HL-60 (cell line): ENCODE measurements around the gene IL36A.

Experiments used
- DNase-seq, 2 experiments: peaks; one replicate each; pipeline ENCODE4 v3.0.0-alpha.2; 2010 to 2020; ENCODE audit warnings: low read depth in 1 of 2, low spot score in 1 of 2
- H3K27ac ChIP-seq: fragments of 250-450 bp; sonication (Bioruptor Pico); replicated peaks from 2 replicates; pipeline ENCODE4 v1.5.1; 2020; ENCODE audit warnings: mild to moderate bottlenecking, moderate library complexity
- H3K27me3 ChIP-seq: fragments of 250-450 bp; sonication (Bioruptor Pico); 2 replicates; pipeline ENCODE4 v1.5.1; 2021; ENCODE audit warnings: mild to moderate bottlenecking, moderate library complexity; ENCODE audit not compliant: insufficient read depth, poor library complexity, severe bottlenecking
- H3K4me3 ChIP-seq: replicated peaks from 2 replicates; pipeline ENCODE4 v1.5.1; 2011; ENCODE audit warnings: mild to moderate bottlenecking, control low read depth, low read length; ENCODE audit not compliant: insufficient read depth
- GABPA ChIP-seq: IDR thresholded peaks from 2 replicates; pipeline ENCODE4 v1.6.1; 2012; ENCODE audit warnings: low read depth
- POLR2AphosphoS5 ChIP-seq: IDR thresholded peaks from 2 replicates; pipeline ENCODE4 v1.6.1; 2012; ENCODE audit warnings: low read depth
- SPI1 ChIP-seq: IDR thresholded peaks from 2 replicates; pipeline ENCODE4 v1.6.1; 2012; ENCODE audit warnings: low read depth, mild to moderate bottlenecking, borderline replicate concordance
- TF ChIP-seq, protein P1 (sequence below): IDR thresholded peaks from 2 replicates; pipeline ENCODE4 v1.6.1; 2012; ENCODE audit warnings: low read depth; ENCODE audit not compliant: insufficient replicate concordance
- TF ChIP-seq, protein P2 (sequence below): IDR thresholded peaks from one replicate; pipeline ENCODE4 v1.5.1; 2011; ENCODE audit warnings: low read length, control low read depth, inconsistent platforms; ENCODE audit not compliant: insufficient read depth

The IL36A gene

DNA sequence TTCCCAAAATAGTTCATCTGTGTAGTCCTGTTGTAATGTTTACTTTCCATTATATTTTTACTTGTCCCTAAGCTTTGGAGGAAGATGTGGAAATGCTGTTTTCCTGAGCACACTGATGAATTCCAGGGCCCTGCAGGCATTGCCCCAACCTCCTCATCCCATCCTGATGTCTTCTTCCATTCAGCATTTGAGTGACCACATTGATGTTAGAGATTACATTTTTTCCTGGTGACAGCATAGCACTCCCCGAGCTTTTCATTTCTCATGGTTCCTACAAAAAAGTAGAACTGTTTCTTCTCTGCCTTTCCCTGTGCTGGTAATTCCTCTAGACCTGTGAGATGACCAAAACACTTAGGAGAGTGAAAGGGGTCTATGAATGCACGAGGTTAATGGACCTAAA, 4.8 kb downstream of the IL36A start:
- Histone ChIP-seq H3K27me3 (peaks cover 10% of the 10 kb centered on the region), H3K27ac (no peak overlapping the region), H3K4me3 (no peak overlapping the region)
- TF ChIP-seq POLR2AphosphoS5: no peak
- TF ChIP-seq, protein P1, sequence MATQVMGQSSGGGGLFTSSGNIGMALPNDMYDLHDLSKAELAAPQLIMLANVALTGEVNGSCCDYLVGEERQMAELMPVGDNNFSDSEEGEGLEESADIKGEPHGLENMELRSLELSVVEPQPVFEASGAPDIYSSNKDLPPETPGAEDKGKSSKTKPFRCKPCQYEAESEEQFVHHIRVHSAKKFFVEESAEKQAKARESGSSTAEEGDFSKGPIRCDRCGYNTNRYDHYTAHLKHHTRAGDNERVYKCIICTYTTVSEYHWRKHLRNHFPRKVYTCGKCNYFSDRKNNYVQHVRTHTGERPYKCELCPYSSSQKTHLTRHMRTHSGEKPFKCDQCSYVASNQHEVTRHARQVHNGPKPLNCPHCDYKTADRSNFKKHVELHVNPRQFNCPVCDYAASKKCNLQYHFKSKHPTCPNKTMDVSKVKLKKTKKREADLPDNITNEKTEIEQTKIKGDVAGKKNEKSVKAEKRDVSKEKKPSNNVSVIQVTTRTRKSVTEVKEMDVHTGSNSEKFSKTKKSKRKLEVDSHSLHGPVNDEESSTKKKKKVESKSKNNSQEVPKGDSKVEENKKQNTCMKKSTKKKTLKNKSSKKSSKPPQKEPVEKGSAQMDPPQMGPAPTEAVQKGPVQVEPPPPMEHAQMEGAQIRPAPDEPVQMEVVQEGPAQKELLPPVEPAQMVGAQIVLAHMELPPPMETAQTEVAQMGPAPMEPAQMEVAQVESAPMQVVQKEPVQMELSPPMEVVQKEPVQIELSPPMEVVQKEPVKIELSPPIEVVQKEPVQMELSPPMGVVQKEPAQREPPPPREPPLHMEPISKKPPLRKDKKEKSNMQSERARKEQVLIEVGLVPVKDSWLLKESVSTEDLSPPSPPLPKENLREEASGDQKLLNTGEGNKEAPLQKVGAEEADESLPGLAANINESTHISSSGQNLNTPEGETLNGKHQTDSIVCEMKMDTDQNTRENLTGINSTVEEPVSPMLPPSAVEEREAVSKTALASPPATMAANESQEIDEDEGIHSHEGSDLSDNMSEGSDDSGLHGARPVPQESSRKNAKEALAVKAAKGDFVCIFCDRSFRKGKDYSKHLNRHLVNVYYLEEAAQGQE: no peak
- TF ChIP-seq GABPA: no peak
- no peak for TF ChIP-seq SPI1
- TF ChIP-seq, protein P2, sequence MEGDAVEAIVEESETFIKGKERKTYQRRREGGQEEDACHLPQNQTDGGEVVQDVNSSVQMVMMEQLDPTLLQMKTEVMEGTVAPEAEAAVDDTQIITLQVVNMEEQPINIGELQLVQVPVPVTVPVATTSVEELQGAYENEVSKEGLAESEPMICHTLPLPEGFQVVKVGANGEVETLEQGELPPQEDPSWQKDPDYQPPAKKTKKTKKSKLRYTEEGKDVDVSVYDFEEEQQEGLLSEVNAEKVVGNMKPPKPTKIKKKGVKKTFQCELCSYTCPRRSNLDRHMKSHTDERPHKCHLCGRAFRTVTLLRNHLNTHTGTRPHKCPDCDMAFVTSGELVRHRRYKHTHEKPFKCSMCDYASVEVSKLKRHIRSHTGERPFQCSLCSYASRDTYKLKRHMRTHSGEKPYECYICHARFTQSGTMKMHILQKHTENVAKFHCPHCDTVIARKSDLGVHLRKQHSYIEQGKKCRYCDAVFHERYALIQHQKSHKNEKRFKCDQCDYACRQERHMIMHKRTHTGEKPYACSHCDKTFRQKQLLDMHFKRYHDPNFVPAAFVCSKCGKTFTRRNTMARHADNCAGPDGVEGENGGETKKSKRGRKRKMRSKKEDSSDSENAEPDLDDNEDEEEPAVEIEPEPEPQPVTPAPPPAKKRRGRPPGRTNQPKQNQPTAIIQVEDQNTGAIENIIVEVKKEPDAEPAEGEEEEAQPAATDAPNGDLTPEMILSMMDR: no peak
- DNase-seq: no peak

DNA sequence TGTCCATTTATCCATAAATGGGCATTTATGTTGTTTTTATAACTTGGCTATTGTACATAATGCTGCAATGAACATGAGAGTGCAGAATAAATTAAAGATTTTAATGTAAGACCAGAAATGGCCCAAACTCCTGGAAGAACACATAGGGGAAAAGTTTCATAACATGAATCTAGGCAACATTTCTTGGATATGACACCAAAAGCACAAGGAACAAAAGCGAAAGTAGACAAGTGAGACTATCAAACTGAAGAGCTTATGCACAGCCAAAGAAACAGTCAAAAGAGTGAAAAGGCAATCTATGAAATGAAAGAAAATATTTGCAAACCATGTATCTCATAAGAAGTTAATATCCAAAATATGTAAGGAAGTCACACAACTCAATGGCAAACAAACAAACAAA, 5.8 kb downstream of the IL36A start:
- peaks cover 11% of the 10 kb centered on the region for H3K27me3 ChIP-seq
- no peak overlapping the region for H3K27ac ChIP-seq
- DNase-seq: no peak
- no peak overlapping the region for H3K4me3 ChIP-seq
- TF ChIP-seq POLR2AphosphoS5: no peak
- TF ChIP-seq, protein P1: no peak
- no peak for TF ChIP-seq SPI1
- no peak for TF ChIP-seq GABPA
- TF ChIP-seq, protein P2: no peak

DNA sequence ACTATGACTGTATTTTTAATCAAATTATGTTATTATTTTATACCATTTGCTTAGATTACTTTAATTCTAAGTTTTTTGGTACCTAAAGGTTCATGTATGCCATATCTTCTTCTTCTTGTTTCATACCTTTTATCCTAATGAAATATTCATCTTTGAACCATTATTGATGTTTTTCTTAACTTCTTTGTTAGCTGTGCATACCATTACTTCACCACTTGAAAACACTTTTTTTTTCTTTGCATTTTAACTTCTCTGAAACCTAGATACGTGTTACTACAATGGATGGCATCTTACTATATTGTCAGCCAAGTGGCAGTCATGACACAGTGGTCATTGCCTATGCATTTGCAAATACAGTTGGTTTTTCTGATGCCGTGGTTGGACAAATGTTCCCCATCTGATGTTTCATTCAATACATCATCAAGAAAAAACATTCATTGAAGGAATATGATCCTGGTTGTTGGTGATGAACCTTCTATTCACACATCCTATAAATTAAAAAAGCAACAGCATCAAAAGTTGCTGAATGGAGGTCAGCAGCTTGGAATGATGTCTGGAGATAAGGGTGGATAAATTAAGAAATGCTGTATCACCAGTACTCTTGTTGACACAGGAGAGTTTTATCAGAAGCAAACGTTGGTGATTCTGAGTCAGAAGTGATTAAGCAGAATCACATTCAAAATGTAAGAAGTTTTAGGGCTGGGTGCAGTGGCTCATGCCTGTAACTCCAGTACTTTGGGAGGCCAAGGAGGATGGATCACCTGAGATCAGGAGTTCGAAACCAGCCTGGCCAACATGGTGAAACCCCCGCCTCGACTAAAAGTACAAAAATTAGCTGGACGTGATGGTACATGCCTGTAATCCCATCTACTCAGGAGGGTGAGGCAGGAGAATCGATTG, 7.4 kb downstream of the IL36A start:
- peaks cover 11% of the 10 kb centered on the region for H3K27me3 ChIP-seq
- no peak overlapping the region for H3K4me3 ChIP-seq
- no peak overlapping the region for H3K27ac ChIP-seq
- TF ChIP-seq, protein P2: no peak
- TF ChIP-seq GABPA (no peak), SPI1 (no peak), POLR2AphosphoS5 (no peak)
- TF ChIP-seq, protein P1: no peak
- no peak for DNase-seq
